ENCODE results near the gene FBXW9.

DNA sequence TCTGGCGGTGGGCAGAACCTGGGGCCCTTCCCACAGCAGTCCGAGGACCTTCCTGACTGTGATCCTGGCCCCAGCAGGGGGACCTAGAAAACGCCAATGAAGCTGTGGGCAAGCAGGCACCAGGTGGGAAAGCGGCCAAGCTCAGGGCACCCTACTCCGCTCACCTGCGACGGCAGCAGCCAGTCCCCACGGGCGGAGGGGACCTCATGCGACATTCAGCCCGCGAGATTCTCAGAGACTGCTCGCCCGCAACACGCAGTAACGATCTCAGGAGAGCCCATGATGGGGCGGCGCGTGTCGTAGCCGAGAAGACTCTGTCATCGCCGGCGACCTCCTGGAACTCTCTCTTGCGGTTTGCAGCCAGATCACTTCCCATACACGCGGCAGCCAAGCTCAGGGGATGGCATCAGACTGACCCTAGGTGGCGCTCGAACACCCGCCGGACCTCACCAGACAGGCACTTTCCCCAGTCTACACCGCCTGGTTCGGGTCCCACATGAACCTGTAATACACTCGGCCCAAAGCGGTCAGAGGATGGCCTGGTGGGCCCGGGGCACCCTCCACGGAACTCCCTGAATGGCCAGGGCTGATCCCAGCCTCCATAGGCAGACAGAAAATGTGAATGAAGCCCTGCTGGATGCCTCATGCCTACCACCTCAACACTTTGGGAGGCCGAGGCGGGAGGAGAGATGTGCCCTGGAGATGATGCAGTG, 56.4 kb downstream of the FBXW9 start:
- no peak for TF ChIP-seq SP2 (CRISPR knock-in tag; IDR thresholded peaks at IDR 0.05)
- TF ChIP-seq, protein P1, sequence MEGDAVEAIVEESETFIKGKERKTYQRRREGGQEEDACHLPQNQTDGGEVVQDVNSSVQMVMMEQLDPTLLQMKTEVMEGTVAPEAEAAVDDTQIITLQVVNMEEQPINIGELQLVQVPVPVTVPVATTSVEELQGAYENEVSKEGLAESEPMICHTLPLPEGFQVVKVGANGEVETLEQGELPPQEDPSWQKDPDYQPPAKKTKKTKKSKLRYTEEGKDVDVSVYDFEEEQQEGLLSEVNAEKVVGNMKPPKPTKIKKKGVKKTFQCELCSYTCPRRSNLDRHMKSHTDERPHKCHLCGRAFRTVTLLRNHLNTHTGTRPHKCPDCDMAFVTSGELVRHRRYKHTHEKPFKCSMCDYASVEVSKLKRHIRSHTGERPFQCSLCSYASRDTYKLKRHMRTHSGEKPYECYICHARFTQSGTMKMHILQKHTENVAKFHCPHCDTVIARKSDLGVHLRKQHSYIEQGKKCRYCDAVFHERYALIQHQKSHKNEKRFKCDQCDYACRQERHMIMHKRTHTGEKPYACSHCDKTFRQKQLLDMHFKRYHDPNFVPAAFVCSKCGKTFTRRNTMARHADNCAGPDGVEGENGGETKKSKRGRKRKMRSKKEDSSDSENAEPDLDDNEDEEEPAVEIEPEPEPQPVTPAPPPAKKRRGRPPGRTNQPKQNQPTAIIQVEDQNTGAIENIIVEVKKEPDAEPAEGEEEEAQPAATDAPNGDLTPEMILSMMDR (CRISPR knock-in tag; IDR thresholded peaks at IDR 0.05), result peak; percentile 94
- no peak for TF ChIP-seq NCOR1 (IDR thresholded peaks at IDR 0.05; ENCODE audit: borderline replicate concordance, low read length)
- 0 out of 2 replicates have a peak, but pooled peaks have one; percentile 53 for TF ChIP-seq ZSCAN29 (CRISPR knock-in tag; conservative IDR thresholded peaks at IDR 0.05)
